DMS53 treated with DMSO at 0.1 percent for 48 hours (cell line): Measurements from ENCODE around the gene KEL.

ENCODE experiments used
- DNase-seq: peaks from one replicate; lab custom pipeline; 2025; ENCODE audit not compliant: unreplicated experiment; lab: John Stamatoyannopoulos, UW

KEL gene

DNA sequence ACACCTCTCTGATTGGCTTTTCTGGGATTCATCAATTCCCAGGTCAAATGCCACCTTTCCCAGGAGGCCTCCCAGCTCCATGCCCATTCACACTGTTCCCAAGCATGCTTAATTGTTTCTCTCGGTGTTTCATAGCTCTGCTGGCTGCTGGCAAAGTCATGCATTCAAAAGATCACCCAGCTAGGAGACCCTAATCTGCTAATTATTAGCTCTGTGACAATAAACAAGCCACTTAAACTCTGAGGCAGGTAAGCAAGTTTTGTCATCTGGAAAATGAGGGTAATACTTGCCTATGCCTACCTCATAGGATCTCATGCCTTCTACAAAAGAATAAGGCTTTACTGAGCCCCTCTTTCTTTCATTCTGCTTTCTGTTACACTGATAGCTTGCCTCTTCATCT lies 828 bp upstream of the KEL start:
- no peak for DNase-seq

DNA sequence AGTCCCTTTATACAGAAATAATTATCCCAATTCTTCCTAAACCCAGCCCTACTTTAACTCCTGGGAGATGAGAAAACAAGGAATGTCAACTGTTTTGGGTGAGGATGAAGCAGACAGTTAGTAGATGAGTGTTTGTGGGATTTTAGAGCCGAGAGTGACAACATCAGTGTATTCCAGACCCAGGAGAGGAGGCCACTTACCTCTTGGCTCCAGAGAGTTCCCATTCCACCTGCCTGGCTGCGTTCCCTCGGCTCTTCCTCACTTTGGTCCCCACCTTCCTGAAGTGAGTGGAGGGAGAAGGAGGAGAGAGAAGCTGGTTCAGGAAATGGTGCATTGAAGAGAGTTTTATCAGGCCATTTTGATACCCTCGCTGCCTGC lies 579 bp downstream of the KEL start:
- no peak for DNase-seq

DNA sequence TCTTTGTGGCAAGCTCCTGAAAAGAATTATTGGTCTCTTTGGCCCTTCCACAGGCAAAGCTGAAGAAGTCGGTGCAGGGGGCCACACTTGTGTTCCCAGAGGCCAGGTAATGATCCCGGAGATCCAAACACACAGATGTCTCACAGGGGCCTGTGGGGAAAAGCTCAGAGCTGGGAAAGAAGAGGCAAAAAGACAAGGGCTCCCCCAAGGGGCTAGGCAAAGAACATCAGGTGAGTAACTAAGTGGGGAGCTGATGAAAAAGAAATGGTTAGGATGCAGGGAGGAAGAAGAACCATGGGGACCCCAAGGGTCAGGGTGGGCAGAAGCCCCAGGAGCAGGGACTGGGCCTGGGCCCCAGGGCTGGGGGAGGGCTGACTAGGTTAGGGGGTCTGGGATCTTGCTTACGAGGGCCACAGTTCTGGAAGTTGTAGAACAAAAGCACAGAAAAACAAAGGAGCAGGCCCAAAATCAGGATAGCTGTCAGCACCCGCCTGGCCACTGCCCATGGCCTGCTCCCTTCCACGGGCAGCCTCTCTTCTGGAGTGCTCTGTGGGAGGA lies 1.1 kb downstream of the KEL start:
- DNase-seq: no peak

DNA sequence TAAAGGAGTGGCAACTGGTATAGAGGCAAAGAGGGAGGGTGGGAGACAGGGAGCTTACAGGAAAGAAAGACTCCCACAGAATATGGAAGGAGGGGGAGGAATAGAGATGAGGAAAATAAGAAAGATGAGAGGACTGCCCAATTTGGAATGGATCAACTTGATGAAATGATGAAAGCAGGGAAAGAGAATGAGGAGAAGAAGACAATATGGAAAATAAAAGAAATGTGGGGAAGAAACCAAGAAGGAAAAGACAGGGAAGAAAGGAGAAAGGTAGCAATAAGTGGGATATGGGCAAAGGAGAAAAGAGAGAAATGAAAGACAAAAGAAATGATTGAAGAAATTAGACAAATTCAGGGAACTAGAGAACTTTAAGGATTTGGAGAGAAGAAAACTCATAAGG lies 3.0 kb downstream of the KEL start:
- no peak for DNase-seq

DNA sequence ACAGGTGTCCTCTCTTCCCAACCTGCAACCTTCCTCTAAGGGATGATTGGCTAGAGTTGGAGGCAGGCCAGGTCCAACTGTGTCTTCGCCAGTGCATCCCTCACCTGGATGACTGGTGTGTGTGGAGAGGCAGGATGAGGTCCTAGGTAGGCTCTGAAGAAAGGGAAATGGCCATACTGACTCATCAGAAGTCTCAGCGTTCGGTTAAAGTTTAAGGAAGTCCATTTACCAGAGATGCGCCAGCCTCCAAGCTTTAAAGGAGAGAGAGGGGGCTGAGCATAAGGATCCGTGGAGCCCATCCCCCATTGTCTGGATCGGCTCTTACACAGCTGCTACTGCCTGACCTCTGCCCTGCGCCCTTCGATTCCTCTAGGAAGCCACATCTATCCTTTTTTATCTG lies 4.4 kb downstream of the KEL start:
- DNase-seq: no peak

DNA sequence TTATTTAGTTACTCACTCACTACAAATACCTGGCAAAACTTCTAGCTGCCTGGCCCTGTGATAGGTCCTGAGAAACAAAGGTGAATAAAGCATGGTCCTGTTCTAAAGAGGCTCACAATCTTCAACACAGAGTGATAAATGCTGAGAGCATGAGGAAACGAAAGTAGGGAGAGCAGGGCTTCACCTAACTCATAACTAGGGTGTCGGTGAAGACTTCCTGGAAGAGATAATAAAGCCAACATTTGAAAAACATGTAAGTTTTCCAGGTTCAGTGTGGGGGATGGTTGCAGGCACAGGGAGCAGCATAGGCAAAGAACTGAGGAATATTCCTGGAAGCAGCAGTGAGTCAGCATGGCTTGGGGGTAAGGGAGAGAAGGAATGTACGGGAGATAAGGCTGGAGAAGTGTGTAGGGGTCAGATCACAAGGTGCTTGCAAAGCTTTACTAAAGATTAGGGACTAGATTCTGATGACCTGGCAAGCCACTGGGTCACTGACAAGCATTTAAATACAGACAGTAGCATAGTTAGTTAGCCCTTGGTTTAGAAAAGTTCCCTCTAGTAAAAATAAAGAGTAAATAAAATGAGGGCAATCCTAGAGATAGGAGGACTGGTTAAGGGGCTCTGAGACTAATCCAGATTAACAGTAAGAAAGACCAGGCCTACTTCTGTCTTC lies 5.1 kb downstream of the KEL start:
- no peak for DNase-seq

DNA sequence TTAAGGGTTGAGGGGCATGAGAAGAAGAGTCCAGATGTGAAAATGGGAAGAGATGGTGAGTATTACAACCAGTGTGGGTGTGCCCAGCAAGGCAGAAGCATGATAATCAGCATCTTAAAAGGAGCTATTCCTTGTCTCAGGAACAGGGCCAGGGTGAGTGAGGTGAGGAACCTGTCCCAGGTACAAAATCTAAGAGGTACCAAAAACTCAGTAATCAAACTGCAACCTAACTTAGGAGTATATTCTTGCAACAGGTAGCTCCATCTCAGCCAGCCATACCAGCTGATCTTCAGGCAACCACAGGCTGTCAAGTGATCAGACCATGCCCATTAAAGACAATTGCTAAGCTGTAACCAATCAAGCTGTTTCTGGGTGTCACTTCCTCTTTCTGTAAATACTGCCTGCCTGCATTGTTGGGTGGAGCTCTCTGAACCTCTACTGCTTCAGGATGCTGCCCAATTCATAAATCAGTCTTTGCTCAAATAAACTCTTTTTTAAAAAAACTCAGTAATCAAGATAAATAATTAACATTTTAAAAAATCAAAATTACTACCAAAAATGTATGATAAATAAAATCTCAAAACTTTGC lies 7.4 kb downstream of the KEL start:
- DNase-seq: no peak

DNA sequence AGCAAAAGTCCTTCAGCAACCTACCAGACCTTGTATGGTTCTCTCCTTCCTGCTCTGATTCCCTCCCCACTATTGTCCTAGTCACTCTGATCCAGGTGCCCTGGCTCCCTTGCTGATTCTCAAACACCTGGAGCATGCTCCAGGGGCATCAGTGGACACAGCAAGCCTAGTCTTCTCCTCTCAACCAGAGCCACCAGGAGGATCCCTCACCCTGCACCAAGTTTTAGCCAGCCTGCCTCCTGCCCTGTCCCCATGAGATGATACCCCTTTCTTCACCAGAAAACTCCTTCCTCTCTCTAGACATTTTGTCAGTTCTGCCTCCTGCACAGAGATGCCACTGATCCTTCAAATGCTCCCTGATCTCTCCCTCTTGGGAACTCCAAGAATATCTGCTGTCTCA lies 11.9 kb downstream of the KEL start:
- no peak for DNase-seq

DNA sequence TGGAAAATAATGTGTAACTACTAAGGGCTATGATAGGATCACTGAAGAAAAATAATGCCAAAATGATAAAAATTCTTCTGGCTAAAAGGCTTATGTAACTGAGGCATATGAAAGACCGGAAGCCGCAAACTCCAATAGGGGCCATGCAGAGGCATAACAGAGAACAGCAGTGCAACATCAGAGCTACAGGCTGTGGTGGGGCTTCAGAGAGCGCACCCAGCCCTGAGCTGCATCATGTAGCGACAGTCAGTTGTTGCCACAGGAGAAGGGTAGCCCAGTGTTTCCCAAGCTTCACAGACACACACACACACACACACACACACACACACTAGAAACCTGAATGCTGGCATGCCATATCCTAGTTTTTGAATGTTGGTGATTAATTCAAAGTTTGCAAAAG lies 13.6 kb downstream of the KEL start:
- no peak for DNase-seq

DNA sequence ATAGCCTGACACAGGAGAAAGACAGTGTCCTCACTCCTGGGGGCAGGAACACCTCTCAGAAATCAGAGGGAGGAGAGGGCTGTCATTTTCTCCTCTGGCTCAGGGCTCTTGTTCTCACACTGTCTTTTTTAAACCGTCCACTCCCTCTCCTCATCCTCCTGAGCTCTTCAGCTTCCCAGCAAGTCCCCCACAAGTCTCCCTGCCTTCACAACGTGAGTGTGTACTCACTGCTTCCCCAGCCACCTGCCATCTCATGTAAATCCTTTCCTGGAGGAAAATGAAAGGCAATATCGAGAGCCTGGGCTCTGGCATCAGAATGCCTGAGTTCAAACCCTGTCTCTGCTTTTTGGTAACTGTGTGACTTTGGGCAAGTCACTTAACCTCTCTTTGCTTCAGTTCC lies 17.2 kb downstream of the KEL start:
- DNase-seq: no peak

DNA sequence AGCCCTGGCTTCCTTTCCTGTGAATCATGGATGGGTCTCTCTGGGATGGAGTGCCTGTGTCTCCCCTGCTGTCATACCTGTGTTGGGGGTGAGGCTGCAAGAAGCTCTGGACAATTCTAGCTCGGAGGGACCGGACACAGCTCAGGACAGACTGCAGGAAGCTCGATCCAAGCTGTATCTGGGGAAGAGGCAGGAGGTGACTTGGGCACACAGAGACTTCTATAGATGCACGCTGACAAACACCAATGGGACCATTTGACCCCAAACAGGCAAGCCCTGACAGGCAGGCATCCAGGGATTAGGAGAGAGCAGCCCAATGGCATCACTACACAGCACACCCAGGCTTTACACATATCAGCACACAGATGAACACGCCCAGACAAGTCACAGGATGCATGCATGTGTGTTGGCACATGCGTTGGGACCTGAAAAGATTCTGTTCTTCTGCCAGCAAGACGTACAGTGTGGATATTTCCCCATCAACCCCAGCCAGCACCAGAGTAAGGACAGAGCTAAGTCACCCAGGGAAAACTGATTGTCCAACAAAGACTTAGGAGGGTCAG lies 18.4 kb downstream of the KEL start:
- no peak for DNase-seq

DNA sequence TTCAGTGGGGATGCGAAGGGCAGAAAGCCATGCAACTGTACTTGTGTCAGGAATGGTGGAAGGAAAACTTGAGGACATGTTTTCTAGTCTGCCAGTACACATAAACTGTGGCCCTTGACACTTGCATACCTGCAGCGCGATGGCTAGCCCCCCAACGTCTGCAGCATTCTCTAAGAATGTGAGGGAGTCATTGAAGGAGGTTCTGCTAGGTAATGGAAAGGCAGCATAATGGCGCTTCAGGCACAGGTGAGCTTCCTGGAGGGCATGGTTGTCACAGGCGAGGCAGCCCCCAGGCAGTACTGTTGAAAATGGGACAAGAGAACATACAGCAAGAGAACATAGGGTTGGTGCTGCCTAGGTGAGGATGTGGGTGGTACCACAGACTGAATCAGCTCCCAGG lies 19.4 kb downstream of the KEL start:
- DNase-seq: no peak

DNA sequence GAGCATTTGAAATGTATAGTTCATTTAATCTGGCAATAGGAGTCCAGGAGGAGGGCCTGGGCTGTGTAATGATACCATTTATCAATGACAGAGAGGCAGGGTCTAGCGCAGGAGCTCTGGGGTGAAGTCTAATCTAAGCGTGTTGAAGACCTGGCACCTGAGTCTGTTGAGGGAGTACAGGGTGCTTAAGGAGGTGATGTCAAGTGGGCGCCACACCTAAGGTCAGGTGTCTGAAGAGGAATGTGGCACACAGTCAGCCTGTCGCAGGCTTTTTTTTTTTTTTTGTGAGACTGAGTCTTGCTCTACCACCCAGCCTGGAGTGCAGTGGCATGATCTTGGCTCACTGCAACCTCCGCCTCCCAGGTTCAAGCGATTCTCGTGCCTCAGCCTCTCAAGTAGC lies 20.6 kb downstream of the KEL start:
- no peak for DNase-seq

DNA sequence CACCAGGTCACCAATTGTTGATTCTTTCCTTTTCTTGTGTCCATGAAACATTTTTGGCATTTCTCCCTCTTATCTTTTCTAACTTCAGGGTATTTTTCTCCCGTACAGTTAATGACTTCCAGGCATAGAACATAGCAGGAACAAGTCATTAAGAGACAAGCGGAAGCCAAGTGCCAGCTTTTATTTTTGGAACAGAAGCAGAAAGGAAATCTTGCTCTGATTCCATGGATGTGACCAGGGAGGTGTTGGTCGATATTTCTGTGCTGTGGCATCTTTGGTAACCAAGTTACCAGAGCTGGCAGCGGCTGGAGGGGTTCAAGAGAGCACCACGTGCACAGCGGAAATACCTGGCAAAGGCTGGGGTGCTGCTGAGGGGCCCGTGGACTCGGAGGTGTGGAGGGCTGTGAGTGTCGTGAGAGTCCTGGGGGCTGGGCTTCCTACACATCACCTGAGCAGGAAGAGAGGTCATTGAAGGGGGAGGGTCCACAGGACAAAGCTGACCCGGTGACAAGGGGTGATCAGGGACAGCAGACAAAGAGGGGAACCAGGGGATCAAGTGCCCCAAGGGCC lies 21.1 kb downstream of the KEL start:
- DNase-seq: no peak

DNA sequence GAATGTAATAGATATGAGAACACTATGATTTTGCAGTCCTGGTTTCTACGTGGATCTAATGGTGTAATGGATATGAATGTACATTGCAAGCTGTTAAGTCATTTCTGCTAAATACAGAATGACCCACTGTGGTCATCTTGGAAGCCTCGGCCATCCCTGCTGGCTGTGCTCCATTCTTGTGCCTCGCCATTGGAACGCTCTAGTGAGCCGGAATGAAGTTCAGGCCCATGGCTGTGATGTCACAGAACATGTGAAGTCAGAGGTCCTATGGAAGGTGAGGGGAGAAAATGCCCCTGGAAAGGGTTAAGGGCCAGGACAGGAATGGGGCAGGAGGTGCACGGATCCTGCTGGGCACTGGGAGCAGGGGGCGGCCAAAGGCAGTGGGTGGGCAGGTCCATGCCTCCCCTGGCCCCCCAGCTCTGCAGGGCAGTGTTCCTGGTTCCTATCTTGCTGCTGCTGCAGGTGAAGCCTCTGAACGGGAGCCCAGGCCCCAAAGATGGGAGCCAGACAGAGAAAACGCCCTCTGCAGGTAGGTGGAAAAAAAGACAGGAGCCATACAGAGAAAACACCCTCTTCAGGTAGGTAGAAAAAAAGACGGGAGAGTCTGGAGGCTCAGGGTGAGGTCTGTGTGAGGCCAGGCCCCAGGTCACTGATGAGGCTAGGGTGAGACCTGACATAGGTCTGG lies 22.8 kb downstream of the KEL start, which contains the start of gene LLCFC1:
Gene LLCFC1, plus strand, starts transcription at position 259 of the 685 bp plus-strand sequence. Its CDS starts 138 bp downstream, at position 397.
- no peak for DNase-seq

DNA sequence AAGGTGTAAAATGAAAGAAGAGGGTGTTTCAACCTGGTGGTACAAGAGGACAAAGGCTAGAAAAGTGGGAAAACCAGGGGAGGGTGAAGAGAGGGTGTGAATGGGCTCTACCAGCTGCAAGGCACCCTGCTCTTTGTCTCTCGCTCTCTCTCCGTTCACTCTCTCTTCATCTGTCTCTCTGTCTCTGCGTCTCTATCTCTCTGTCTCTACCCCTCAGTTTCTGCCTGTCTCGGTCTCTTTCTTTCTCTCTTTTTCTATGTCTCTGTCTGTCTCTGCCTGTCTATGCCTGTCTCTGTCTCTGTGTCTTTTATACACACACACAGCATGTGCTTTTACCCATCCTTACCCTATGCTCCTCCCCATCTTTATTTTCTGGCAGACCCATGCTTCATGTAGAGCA lies 23.6 kb downstream of the KEL start:
- DNase-seq: no peak

DNA sequence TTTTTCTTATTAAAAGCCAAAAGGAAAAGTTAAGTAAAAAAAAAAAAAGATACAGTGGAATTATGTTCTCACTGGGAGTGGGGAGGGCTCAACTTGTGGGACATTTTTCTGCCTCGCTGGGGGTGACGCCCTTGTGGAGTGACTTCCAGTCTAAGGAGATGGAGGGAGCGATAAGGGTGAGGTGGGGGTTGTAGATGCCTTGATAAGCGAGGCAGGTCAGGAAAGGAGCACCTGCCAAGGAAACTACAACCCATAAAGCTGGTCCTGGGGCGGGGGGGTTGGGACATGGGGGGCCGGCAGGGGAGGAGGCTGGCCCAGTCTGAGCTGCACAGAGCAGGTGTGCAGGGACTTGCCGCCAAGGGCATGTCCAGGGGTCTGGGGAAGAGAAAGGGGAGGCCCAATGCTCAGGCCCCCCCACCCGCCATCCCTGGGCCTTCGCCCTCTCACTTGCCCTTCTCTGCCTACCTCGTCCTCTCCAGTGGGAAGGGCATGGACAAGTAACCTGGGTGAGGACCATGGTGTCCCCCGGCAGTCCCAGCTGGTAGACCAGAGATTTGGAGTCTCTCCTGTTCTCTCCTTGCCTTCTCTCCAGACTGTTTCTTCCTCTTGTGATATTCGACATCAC lies 26.1 kb downstream of the KEL start:
- DNase-seq: no peak

DNA sequence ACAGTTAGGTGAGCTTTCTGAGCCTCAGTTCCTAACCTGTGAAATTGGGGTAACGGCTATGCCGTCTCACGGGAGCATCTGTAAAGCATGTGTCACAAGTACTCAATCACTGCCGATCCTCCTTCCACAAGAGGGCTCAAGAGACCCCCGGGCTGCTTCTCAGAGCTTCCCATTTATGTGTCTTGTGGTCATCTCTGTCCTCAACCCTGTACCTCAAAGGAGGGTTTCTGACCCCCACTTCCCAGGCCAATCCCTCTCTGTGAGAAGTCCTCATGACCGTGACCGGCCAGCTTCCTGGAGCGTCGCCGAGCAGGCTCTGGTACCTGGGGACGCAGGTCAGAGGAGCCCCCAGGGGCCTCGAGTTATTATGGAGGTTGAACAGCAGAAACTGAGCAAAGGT lies 28.1 kb downstream of the KEL start:
- DNase-seq: no peak

DNA sequence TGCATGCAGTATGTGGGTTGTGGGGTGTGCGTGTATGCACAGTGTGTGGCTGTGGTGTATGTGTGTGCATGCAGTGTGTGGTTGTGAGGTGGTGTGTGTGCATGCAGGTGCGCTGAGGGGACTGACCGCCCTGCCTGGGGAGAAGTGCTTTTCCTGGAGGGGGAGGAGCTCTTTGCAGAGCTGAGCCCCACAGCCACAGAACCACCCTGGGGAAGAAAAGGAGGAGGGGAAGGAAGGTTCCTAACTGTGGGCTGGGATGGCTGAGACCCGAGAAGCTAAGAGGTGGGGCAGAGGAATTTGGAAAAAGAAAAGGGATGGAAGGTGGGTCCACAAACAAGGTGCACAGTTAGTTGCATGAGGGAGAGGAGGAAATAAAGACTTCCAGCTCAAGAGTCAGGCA lies 28.5 kb downstream of the KEL start, which contains the start of gene TRPV5:
Gene TRPV5, minus strand, starts transcription at position 123 of the 400 bp plus-strand sequence. CDS start 287 bp downstream, outside the sequence.
- no peak for DNase-seq

DNA sequence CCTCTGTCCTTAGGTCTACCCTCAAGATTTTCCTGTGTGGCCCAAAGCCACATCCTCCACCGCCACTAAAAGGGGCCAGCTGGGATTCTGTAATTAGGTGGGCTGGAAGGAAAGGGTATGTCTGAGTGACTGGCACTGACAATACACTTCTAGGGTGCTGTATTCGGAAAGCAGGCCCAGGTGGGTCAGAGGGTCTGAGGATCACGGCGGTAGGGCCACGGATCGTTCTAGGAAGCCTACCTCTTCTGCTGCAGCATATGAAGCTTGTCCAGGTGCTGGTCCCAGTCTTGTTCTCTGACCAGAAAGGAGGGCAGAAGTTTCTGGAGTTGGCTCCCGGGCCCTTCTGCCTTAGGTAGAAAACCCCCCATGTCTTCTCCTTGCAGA lies 29.1 kb downstream of the KEL start:
- DNase-seq: no peak
